HL-60 (cell line): ENCODE results near the gene ANO2.

Experiments
- POLR2AphosphoS5 ChIP-seq: IDR thresholded peaks from 2 replicates; pipeline ENCODE4 v1.6.1; 2012; ENCODE audit warnings: low read depth
- SPI1 ChIP-seq: IDR thresholded peaks from 2 replicates; pipeline ENCODE4 v1.6.1; 2012; ENCODE audit warnings: low read depth, mild to moderate bottlenecking, borderline replicate concordance
- TF ChIP-seq, protein P1 (sequence below): IDR thresholded peaks from one replicate; pipeline ENCODE4 v1.5.1; 2011; ENCODE audit warnings: low read length, control low read depth, inconsistent platforms; ENCODE audit not compliant: insufficient read depth
- TF ChIP-seq, protein P2 (sequence below): IDR thresholded peaks from 2 replicates; pipeline ENCODE4 v1.6.1; 2012; ENCODE audit warnings: low read depth; ENCODE audit not compliant: insufficient replicate concordance

DNA sequence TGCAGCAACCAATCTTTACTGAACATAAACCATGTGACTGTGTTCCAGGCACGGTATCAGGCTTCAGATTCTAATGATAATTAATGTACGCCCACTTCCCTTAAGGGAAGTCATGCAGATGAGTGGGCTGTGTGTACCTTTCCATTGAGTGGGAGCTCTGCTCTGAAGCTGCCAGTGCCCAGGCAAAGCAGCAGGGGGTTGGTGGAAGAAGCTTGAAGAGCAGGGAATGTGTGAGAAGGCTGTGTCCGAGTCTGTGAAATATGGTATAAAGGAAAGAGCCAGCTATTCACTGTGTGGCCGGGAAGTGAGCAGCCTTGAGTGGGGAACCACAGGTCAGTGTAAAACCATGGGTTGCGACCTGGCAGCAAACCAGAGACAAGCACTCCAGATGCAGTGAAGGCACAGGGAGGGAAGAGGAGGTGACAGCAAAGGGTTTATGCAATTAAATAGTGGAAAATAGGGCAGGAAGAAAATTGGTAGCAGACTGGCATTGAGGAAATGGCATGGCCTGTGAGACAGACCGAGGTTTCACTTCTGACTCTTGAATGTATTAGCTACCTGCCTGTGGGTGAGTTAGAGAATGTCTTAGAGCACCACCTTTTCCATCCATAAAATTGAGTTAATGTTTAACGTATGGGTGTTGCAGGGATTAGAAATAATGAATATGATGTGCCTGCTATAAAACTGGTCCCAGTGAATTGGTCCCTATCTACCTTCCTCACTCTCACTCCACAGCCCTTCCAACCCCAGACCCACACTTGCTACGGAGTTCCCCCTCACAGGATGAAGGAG, 396.7 kb downstream of the ANO2 start:
- TF ChIP-seq, protein P1, sequence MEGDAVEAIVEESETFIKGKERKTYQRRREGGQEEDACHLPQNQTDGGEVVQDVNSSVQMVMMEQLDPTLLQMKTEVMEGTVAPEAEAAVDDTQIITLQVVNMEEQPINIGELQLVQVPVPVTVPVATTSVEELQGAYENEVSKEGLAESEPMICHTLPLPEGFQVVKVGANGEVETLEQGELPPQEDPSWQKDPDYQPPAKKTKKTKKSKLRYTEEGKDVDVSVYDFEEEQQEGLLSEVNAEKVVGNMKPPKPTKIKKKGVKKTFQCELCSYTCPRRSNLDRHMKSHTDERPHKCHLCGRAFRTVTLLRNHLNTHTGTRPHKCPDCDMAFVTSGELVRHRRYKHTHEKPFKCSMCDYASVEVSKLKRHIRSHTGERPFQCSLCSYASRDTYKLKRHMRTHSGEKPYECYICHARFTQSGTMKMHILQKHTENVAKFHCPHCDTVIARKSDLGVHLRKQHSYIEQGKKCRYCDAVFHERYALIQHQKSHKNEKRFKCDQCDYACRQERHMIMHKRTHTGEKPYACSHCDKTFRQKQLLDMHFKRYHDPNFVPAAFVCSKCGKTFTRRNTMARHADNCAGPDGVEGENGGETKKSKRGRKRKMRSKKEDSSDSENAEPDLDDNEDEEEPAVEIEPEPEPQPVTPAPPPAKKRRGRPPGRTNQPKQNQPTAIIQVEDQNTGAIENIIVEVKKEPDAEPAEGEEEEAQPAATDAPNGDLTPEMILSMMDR, result no peak
- TF ChIP-seq POLR2AphosphoS5, result no peak
- TF ChIP-seq, protein P2, sequence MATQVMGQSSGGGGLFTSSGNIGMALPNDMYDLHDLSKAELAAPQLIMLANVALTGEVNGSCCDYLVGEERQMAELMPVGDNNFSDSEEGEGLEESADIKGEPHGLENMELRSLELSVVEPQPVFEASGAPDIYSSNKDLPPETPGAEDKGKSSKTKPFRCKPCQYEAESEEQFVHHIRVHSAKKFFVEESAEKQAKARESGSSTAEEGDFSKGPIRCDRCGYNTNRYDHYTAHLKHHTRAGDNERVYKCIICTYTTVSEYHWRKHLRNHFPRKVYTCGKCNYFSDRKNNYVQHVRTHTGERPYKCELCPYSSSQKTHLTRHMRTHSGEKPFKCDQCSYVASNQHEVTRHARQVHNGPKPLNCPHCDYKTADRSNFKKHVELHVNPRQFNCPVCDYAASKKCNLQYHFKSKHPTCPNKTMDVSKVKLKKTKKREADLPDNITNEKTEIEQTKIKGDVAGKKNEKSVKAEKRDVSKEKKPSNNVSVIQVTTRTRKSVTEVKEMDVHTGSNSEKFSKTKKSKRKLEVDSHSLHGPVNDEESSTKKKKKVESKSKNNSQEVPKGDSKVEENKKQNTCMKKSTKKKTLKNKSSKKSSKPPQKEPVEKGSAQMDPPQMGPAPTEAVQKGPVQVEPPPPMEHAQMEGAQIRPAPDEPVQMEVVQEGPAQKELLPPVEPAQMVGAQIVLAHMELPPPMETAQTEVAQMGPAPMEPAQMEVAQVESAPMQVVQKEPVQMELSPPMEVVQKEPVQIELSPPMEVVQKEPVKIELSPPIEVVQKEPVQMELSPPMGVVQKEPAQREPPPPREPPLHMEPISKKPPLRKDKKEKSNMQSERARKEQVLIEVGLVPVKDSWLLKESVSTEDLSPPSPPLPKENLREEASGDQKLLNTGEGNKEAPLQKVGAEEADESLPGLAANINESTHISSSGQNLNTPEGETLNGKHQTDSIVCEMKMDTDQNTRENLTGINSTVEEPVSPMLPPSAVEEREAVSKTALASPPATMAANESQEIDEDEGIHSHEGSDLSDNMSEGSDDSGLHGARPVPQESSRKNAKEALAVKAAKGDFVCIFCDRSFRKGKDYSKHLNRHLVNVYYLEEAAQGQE, result no peak
- no peak for TF ChIP-seq SPI1
